HEK293 (cell line): ENCODE results near the gene HIC1.

Experiments
- BCL11A ChIP-seq: fragments of 450-650 bp; formaldehyde crosslinking; IDR thresholded peaks from 2 replicates; pipeline ENCODE4 v1.5.1; 2016; ENCODE audit warnings: low read depth, missing biosample characterization, missing genetic modification characterization
- KLF7 ChIP-seq: fragments of 450-650 bp; formaldehyde crosslinking; IDR thresholded peaks from 2 replicates; pipeline ENCODE4 v1.5.1; 2016; ENCODE audit warnings: missing biosample characterization, missing genetic modification characterization, borderline replicate concordance
- KLF9 ChIP-seq: fragments of 450-650 bp; formaldehyde crosslinking; IDR thresholded peaks from 2 replicates; pipeline ENCODE4 v1.5.1; 2016; ENCODE audit warnings: missing biosample characterization, missing genetic modification characterization, low read depth
- MEIS1 ChIP-seq: sonication (generic); formaldehyde crosslinking; IDR thresholded peaks from 2 replicates; pipeline ENCODE4 v1.8.1; 2022; ENCODE audit warnings: missing genetic modification reagents, mild to moderate bottlenecking, borderline replicate concordance
- MZF1 ChIP-seq: fragments of 450-650 bp; formaldehyde crosslinking; IDR thresholded peaks from 2 replicates; pipeline ENCODE4 v1.5.1; 2017; ENCODE audit warnings: missing biosample characterization, missing genetic modification characterization, borderline replicate concordance
- SP7 ChIP-seq: fragments of 450-650 bp; formaldehyde crosslinking; IDR thresholded peaks from 2 replicates; pipeline ENCODE4 v1.5.1; 2016; ENCODE audit warnings: missing biosample characterization, missing genetic modification characterization
- TRIM28 ChIP-seq: IDR thresholded peaks from 2 replicates; pipeline ENCODE4 v1.6.1; 2011; ENCODE audit warnings: low read length, control low read depth, borderline replicate concordance
- ZBTB20 ChIP-seq: fragments of 450-650 bp; formaldehyde crosslinking; IDR thresholded peaks from 2 replicates; pipeline ENCODE4 v1.5.1; 2016; ENCODE audit warnings: missing biosample characterization, missing genetic modification characterization
- ZBTB7A ChIP-seq: fragments of 450-650 bp; formaldehyde crosslinking; IDR thresholded peaks from 2 replicates; pipeline ENCODE4 v1.5.1; 2016; ENCODE audit warnings: low read depth, missing biosample characterization, missing genetic modification characterization
- ZBTB8A ChIP-seq: fragments of 450-650 bp; formaldehyde crosslinking; IDR thresholded peaks from 2 replicates; pipeline ENCODE4 v1.5.1; 2016; ENCODE audit warnings: missing biosample characterization, missing genetic modification characterization
- ZFP37 ChIP-seq: fragments of 450-650 bp; formaldehyde crosslinking; IDR thresholded peaks from 2 replicates; pipeline ENCODE4 v1.5.1; 2016; ENCODE audit warnings: missing biosample characterization, missing genetic modification characterization
- ZFP69B ChIP-seq: fragments of 450-650 bp; formaldehyde crosslinking; IDR thresholded peaks from 2 replicates; pipeline ENCODE4 v1.5.1; 2016; ENCODE audit warnings: missing biosample characterization, missing genetic modification characterization
- ZNF169 ChIP-seq: fragments of 450-650 bp; formaldehyde crosslinking; IDR thresholded peaks from 2 replicates; pipeline ENCODE4 v1.5.1; 2016; ENCODE audit warnings: missing biosample characterization, missing genetic modification characterization
- ZNF223 ChIP-seq: fragments of 450-650 bp; formaldehyde crosslinking; IDR thresholded peaks from 2 replicates; pipeline ENCODE4 v1.5.1; 2016; ENCODE audit warnings: missing biosample characterization, missing genetic modification characterization
- ZNF324 ChIP-seq: fragments of 450-650 bp; formaldehyde crosslinking; IDR thresholded peaks from 2 replicates; pipeline ENCODE4 v1.5.1; 2016; ENCODE audit warnings: missing biosample characterization, missing genetic modification characterization
- ZNF341 ChIP-seq: fragments of 450-650 bp; formaldehyde crosslinking; IDR thresholded peaks from 2 replicates; pipeline ENCODE4; 2016; ENCODE audit warnings: low read depth, missing biosample characterization, missing genetic modification characterization
- ZNF366 ChIP-seq: fragments of 450-650 bp; formaldehyde crosslinking; conservative IDR thresholded peaks from 2 replicates; pipeline ENCODE4 v1.5.1; 2016; ENCODE audit warnings: missing biosample characterization, missing genetic modification characterization
- ZNF404 ChIP-seq: fragments of 450-650 bp; formaldehyde crosslinking; IDR thresholded peaks from 2 replicates; pipeline ENCODE4 v1.5.1; 2017; ENCODE audit warnings: missing biosample characterization, missing genetic modification characterization
- ZNF48 ChIP-seq: fragments of 450-650 bp; formaldehyde crosslinking; IDR thresholded peaks from 2 replicates; pipeline ENCODE4 v1.5.1; 2016; ENCODE audit warnings: missing biosample characterization, missing genetic modification characterization
- ZNF555 ChIP-seq: fragments of 450-650 bp; formaldehyde crosslinking; conservative IDR thresholded peaks from 2 replicates; pipeline ENCODE4 v1.5.1; 2017; ENCODE audit warnings: missing biosample characterization, mild to moderate bottlenecking, missing genetic modification characterization, inconsistent platforms
- ZNF560 ChIP-seq: fragments of 450-650 bp; formaldehyde crosslinking; IDR thresholded peaks from 2 replicates; pipeline ENCODE4 v1.5.1; 2017; ENCODE audit warnings: missing biosample characterization, missing genetic modification characterization, borderline replicate concordance
- ZNF792 ChIP-seq: fragments of 450-650 bp; formaldehyde crosslinking; IDR thresholded peaks from 2 replicates; pipeline ENCODE4 v1.5.1; 2016; ENCODE audit warnings: missing biosample characterization, missing genetic modification characterization
- ZSCAN16 ChIP-seq: fragments of 450-650 bp; formaldehyde crosslinking; IDR thresholded peaks from 2 replicates; pipeline ENCODE4 v1.5.1; 2016; ENCODE audit warnings: missing biosample characterization, missing genetic modification characterization
- TF ChIP-seq, protein P1 (sequence below): fragments of 450-650 bp; formaldehyde crosslinking; IDR thresholded peaks from 2 replicates; pipeline ENCODE4 v1.5.1; 2016; ENCODE audit warnings: missing biosample characterization, missing genetic modification characterization
- TF ChIP-seq, protein P2 (sequence below): fragments of 450-650 bp; formaldehyde crosslinking; IDR thresholded peaks from 2 replicates; pipeline ENCODE4 v1.5.1; 2016; ENCODE audit warnings: missing biosample characterization, missing genetic modification characterization
- TF ChIP-seq, protein P3 (sequence below): fragments of 450-650 bp; formaldehyde crosslinking; IDR thresholded peaks from 2 replicates; pipeline ENCODE4 v1.5.1; 2017; ENCODE audit warnings: missing biosample characterization, missing genetic modification characterization
- TF ChIP-seq, protein P4 (sequence below): sonication (generic); formaldehyde crosslinking; IDR thresholded peaks from 2 replicates; pipeline ENCODE4 v1.8.1; 2022; ENCODE audit warnings: mild to moderate bottlenecking, moderate library complexity, missing genetic modification reagents
- TF ChIP-seq, protein P5 (sequence below): fragments of 450-650 bp; formaldehyde crosslinking; IDR thresholded peaks from 2 replicates; pipeline ENCODE4 v1.5.1; 2016; ENCODE audit warnings: missing biosample characterization, missing genetic modification characterization

Gene HIC1

DNA sequence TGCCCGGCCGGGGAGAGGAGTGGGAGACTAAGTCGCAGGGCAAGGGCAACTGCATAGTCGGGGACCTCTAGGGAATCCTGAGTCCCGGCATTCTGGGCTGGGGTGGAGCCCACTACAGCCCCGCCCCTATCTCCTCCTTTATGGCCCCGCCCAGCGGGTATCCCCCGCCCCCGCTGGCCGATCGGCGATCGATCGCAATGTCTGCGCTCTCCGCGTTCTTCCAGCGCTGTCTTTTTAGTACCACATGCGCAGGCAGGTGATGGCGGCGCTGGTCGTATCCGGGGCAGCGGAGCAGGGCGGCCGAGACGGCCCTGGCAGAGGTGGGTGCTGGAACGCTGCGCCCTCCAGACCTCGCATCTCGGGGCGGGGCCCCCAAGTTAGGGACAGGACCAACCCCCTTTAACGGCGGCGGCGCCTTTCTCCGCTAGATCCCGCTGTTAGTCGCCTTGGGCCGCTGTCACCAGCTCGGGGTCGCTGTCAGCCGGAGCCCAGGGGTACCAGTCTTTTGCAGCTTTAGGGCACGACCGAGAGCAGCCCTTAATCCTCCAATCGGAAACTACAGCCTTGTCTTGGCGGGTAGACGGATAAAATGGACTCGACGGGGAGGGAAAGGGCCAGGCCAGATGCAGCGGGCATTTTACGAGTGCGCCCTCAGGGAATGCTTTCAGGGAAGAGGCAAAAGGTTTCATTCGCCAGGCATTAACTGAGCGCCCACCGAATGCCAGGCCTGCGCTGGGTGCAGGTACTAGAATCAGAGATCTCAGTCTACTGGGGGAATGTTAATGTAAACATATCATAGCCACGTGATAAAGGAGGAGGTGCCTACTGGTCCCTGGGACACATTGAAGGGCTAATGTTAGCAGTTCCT is 24.8 kb upstream of the HIC1 start, which contains the start of gene DPH1 (continued):
- TF ChIP-seq, protein P1, sequence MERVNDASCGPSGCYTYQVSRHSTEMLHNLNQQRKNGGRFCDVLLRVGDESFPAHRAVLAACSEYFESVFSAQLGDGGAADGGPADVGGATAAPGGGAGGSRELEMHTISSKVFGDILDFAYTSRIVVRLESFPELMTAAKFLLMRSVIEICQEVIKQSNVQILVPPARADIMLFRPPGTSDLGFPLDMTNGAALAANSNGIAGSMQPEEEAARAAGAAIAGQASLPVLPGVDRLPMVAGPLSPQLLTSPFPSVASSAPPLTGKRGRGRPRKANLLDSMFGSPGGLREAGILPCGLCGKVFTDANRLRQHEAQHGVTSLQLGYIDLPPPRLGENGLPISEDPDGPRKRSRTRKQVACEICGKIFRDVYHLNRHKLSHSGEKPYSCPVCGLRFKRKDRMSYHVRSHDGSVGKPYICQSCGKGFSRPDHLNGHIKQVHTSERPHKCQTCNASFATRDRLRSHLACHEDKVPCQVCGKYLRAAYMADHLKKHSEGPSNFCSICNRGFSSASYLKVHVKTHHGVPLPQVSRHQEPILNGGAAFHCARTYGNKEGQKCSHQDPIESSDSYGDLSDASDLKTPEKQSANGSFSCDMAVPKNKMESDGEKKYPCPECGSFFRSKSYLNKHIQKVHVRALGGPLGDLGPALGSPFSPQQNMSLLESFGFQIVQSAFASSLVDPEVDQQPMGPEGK = peak; percentile 93
- 0 out of 2 replicates have a peak, but pooled peaks have one; percentile 47 for TF ChIP-seq TRIM28
- TF ChIP-seq, protein P2, sequence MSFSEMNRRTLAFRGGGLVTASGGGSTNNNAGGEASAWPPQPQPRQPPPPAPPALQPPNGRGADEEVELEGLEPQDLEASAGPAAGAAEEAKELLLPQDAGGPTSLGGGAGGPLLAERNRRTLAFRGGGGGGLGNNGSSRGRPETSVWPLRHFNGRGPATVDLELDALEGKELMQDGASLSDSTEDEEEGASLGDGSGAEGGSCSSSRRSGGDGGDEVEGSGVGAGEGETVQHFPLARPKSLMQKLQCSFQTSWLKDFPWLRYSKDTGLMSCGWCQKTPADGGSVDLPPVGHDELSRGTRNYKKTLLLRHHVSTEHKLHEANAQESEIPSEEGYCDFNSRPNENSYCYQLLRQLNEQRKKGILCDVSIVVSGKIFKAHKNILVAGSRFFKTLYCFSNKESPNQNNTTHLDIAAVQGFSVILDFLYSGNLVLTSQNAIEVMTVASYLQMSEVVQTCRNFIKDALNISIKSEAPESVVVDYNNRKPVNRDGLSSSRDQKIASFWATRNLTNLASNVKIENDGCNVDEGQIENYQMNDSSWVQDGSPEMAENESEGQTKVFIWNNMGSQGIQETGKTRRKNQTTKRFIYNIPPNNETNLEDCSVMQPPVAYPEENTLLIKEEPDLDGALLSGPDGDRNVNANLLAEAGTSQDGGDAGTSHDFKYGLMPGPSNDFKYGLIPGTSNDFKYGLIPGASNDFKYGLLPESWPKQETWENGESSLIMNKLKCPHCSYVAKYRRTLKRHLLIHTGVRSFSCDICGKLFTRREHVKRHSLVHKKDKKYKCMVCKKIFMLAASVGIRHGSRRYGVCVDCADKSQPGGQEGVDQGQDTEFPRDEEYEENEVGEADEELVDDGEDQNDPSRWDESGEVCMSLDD = peak; percentile 28; the same call in 1 of the 2 replicates
- no peak for TF ChIP-seq ZNF560 (tag by site-specific recombination)
- TF ChIP-seq, protein P3, sequence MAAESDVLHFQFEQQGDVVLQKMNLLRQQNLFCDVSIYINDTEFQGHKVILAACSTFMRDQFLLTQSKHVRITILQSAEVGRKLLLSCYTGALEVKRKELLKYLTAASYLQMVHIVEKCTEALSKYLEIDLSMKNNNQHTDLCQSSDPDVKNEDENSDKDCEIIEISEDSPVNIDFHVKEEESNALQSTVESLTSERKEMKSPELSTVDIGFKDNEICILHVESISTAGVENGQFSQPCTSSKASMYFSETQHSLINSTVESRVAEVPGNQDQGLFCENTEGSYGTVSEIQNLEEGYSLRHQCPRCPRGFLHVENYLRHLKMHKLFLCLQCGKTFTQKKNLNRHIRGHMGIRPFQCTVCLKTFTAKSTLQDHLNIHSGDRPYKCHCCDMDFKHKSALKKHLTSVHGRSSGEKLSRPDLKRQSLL (tag by site-specific recombination) = no peak
- TF ChIP-seq BCL11A (tag by site-specific recombination) = no peak
- no peak for TF ChIP-seq ZNF404
- no peak for TF ChIP-seq ZSCAN16
- peak; percentile 92 for TF ChIP-seq ZBTB20 (tag by site-specific recombination)
- peak; percentile 62; the same call in 1 of the 2 replicates for TF ChIP-seq ZNF324 (tag by site-specific recombination)
- TF ChIP-seq ZNF341 = peak; percentile 13; the same call in 1 of the 2 replicates
- TF ChIP-seq ZNF792 = no peak
- no peak for TF ChIP-seq KLF7 (tag by site-specific recombination)
- TF ChIP-seq MZF1 (tag by site-specific recombination) = peak; percentile 44; the same call in 1 of the 2 replicates
- TF ChIP-seq, protein P4, sequence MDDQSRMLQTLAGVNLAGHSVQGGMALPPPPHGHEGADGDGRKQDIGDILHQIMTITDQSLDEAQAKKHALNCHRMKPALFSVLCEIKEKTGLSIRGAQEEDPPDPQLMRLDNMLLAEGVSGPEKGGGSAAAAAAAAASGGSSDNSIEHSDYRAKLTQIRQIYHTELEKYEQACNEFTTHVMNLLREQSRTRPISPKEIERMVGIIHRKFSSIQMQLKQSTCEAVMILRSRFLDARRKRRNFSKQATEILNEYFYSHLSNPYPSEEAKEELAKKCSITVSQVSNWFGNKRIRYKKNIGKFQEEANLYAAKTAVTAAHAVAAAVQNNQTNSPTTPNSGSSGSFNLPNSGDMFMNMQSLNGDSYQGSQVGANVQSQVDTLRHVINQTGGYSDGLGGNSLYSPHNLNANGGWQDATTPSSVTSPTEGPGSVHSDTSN (CRISPR knock-in tag) = no peak; the same call in 1 of the 2 replicates
- peak; percentile 76; the same call in 1 of the 2 replicates for TF ChIP-seq ZFP69B (tag by site-specific recombination)
- TF ChIP-seq ZNF48 (tag by site-specific recombination) = no peak
- peak; percentile 56; the same call in 1 of the 2 replicates for TF ChIP-seq ZBTB7A (tag by site-specific recombination)
- 0 out of 2 replicates have a peak, but pooled peaks have one; percentile 48 for TF ChIP-seq ZFP37
- no peak for TF ChIP-seq ZNF366 (tag by site-specific recombination)
- TF ChIP-seq ZNF169 (tag by site-specific recombination) = no peak
- peak; percentile 51; the same call in 1 of the 2 replicates for TF ChIP-seq ZBTB8A
- TF ChIP-seq ZNF223 (tag by site-specific recombination) = no peak
- peak; percentile 81 for TF ChIP-seq SP7 (tag by site-specific recombination)
- peak; percentile 68 for TF ChIP-seq KLF9 (tag by site-specific recombination)
- TF ChIP-seq MEIS1 (CRISPR knock-in tag) = no peak
- TF ChIP-seq, protein P5, sequence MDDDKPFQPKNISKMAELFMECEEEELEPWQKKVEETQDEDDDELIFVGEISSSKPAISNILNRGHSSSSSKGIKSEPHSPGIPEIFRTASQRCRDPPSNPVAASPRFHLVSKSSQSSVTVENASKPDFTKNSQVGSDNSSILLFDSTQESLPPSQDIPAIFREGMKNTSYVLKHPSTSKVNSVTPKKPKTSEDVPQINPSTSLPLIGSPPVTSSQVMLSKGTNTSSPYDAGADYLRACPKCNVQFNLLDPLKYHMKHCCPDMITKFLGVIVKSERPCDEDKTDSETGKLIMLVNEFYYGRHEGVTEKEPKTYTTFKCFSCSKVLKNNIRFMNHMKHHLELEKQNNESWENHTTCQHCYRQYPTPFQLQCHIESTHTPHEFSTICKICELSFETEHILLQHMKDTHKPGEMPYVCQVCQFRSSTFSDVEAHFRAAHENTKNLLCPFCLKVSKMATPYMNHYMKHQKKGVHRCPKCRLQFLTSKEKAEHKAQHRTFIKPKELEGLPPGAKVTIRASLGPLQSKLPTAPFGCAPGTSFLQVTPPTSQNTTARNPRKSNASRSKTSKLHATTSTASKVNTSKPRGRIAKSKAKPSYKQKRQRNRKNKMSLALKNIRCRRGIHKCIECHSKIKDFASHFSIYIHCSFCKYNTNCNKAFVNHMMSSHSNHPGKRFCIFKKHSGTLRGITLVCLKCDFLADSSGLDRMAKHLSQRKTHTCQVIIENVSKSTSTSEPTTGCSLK (tag by site-specific recombination) = no peak
- no peak for TF ChIP-seq ZNF555 (tag by site-specific recombination)
